K562 (cell line): ENCODE data around the gene BCAR3. TPM values are rescaled to one million over a fixed set of nuclear protein-coding genes. Genes with fewer than 3 reads are reported as not detected.
"Not testable (repeated sequence)": the region's sequence is repeated elsewhere in the genome, so short reads cannot be mapped to it uniquely, and the experiment has no call there.

ENCODE experiments used
- ATAC-seq: fragments of 200-7000 bp; cut with Tn5 transposase; 3 replicates; pipeline ENCODE4 v1.9.1; 2020; ENCODE audit warnings: moderate library complexity
- BruUV-seq: library from RNA; stranded (reverse); fragments of 400-500 nt; replicated peaks from 2 replicates; lab custom pipeline; 2021; lab: Mats Ljungman, UMichigan
- CTCF ChIA-PET: fragments of 300-600 bp; formaldehyde crosslinking; extraction: SDS; loops from one replicate; lab custom pipeline; 2021; ENCODE audit warnings: low intra/inter-chr PET ratio; lab: Yijun Ruan, JAX
- POLR2A ChIA-PET: fragments of 300-600, 350-650 bp; sonication (Branson Sonifier 250); formaldehyde crosslinking; extraction: SDS; loops from one replicate; lab custom pipeline; 2021; ENCODE audit warnings: antibody characterized with exemption, inconsistent platforms; lab: Yijun Ruan, JAX
- DNase-seq, 4 experiments: peaks; one replicate each; pipeline versions ENCODE4 v3.0.0 to v3.0.0-alpha.2; 2011 to 2018; ENCODE audit warnings: low spot score in 3 of 4, mixed read lengths in 3 of 4; ENCODE audit errors: extremely low read depth in 1 of 4
- FAIRE-seq: peaks from 2 replicates; lab custom pipeline; 2011; peaks lifted over from hg19 to GRCh38; lab: Jason Lieb, UNC
- H2AFZ ChIP-seq: 2 replicates; pipeline ENCODE4 v1.6.0; 2011; ENCODE audit warnings: low read depth, low read length, control low read depth, inconsistent platforms
- H3K27ac ChIP-seq: fragments of 200-600 bp; 3 replicates; pipeline ENCODE4 v1.8.0; 2011; ENCODE audit warnings: low read depth, mild to moderate bottlenecking, control low read depth, inconsistent platforms, low read length, moderate library complexity, mixed read lengths; ENCODE audit errors: extremely low read depth
- H3K27me3 ChIP-seq, 2 experiments: fragments of 300-600 bp in 1 of 2; 2 replicates in 1 of 2; 3 replicates in 1 of 2; pipeline versions ENCODE4 v1.6.0 to v1.8.0; 2011; ENCODE audit warnings: inconsistent platforms in 2 of 2, low read length in 2 of 2, mild to moderate bottlenecking in 1 of 2, mixed read lengths in 1 of 2, moderate library complexity in 1 of 2; ENCODE audit not compliant: control insufficient read depth in 2 of 2, insufficient read depth in 2 of 2
- H3K36me3 ChIP-seq: fragments of 300-600 bp; 3 replicates; pipeline ENCODE4 v1.8.0; 2011; ENCODE audit warnings: mild to moderate bottlenecking, low read length, inconsistent platforms; ENCODE audit not compliant: control insufficient read depth, insufficient read depth
- H3K4me1 ChIP-seq, 2 experiments: fragments of 200-600 bp in 1 of 2; replicated peaks in 1 of 2; 2 replicates in 1 of 2; 3 replicates in 1 of 2; pipeline versions ENCODE4 v1.5.1 to v1.8.0; 2011; ENCODE audit warnings: inconsistent platforms in 2 of 2, low read length in 2 of 2, mild to moderate bottlenecking in 1 of 2, mixed read lengths in 1 of 2, moderate library complexity in 1 of 2; ENCODE audit not compliant: control insufficient read depth in 2 of 2, insufficient read depth in 2 of 2
- H3K4me2 ChIP-seq: 2 replicates; pipeline ENCODE4 v1.6.1; 2011; ENCODE audit warnings: low read length, control low read depth, inconsistent platforms, mixed read lengths; ENCODE audit not compliant: insufficient read depth
- H3K4me3 ChIP-seq: fragments of 200-600 bp; sonication (generic), shearing (Covaris generic); 2 replicates; pipeline ENCODE4 v1.5.1; 2016; ENCODE audit warnings: control low read depth, inconsistent platforms
- H3K79me2 ChIP-seq: fragments of 200-600 bp; 3 replicates; pipeline ENCODE4 v1.8.0; 2011; ENCODE audit warnings: low read length, inconsistent platforms; ENCODE audit not compliant: control insufficient read depth, insufficient read depth
- H3K9ac ChIP-seq, 2 experiments: 2 replicates each; pipeline versions ENCODE4 v1.6.0 to v1.6.1; 2011; ENCODE audit warnings: low read depth in 2 of 2, low read length in 2 of 2, control low read depth in 1 of 2, inconsistent platforms in 1 of 2, mild to moderate bottlenecking in 1 of 2, mixed read lengths in 1 of 2; ENCODE audit not compliant: insufficient read depth in 1 of 2
- H3K9me1 ChIP-seq: one replicate; pipeline ENCODE4 v1.6.0; 2011; ENCODE audit warnings: inconsistent platforms, mild to moderate bottlenecking, low read length, moderate library complexity; ENCODE audit not compliant: control insufficient read depth, insufficient read depth
- H3K9me3 ChIP-seq: replicated peaks from 2 replicates; pipeline ENCODE4 v1.5.1; 2011; ENCODE audit warnings: low read depth, low read length, inconsistent platforms; ENCODE audit not compliant: control insufficient read depth, insufficient read depth
- H4K20me1 ChIP-seq: replicated peaks from 2 replicates; pipeline ENCODE4 v1.6.1; 2011; ENCODE audit warnings: low read length, inconsistent platforms, mixed read lengths; ENCODE audit not compliant: control insufficient read depth, insufficient read depth
- BRCA1 ChIP-seq, 2 experiments: fragments of 450-650 bp in 1 of 2; sonication (generic) in 1 of 2; formaldehyde crosslinking in 1 of 2; IDR thresholded peaks; 2 replicates each; pipeline versions ENCODE4 v1.5.0 to v1.6.1; 2017 to 2020; ENCODE audit warnings: mild to moderate bottlenecking in 1 of 2, missing genetic modification reagents in 1 of 2
- DDX20 ChIP-seq: fragments of 450-650 bp; IDR thresholded peaks from 2 replicates; pipeline ENCODE4 v1.6.1; 2016; ENCODE audit warnings: missing genetic modification characterization, low read depth, mild to moderate bottlenecking, missing compliant biosample characterization, moderate library complexity
- ELF2 ChIP-seq: fragments of 250-450 bp; sonication (Bioruptor Pico); IDR thresholded peaks from 2 replicates; pipeline ENCODE4 v1.5.0; 2021; ENCODE audit warnings: mild to moderate bottlenecking
- GABPA ChIP-seq: fragments of 200-800 bp; sonication (Bioruptor generic); conservative IDR thresholded peaks from 2 replicates; pipeline ENCODE4 v1.6.1; 2016; ENCODE audit warnings: low read depth, missing genetic modification characterization, missing compliant biosample characterization
- KDM2B ChIP-seq: fragments of 250-450 bp; sonication (Bioruptor Pico); IDR thresholded peaks from 2 replicates; pipeline ENCODE4 v1.8.0; 2021; ENCODE audit warnings: mild to moderate bottlenecking, moderate library complexity
- KLF1 ChIP-seq: fragments of 450-650 bp; IDR thresholded peaks from 2 replicates; pipeline ENCODE4 v1.6.1; 2016; ENCODE audit warnings: missing genetic modification characterization, missing compliant biosample characterization
- RBM15 ChIP-seq: fragments of 200-400 bp; formaldehyde crosslinking; IDR thresholded peaks from 2 replicates; pipeline ENCODE4 v1.6.1; 2018; ENCODE audit warnings: mild to moderate bottlenecking, low read length, moderate library complexity; ENCODE audit not compliant: insufficient read depth
- SMAD1 ChIP-seq: fragments of 150-350 bp; IDR thresholded peaks from 2 replicates; pipeline ENCODE4 v1.6.1; 2014; ENCODE audit warnings: low read length, low read depth; ENCODE audit not compliant: partially characterized antibody
- STAT5A ChIP-seq: IDR thresholded peaks from 2 replicates; pipeline ENCODE4 v1.6.1; 2012; ENCODE audit warnings: low read length, inconsistent platforms, borderline replicate concordance
- ZBTB7A ChIP-seq: IDR thresholded peaks from 2 replicates; pipeline ENCODE4 v1.6.1; 2011; ENCODE audit warnings: low read depth, mild to moderate bottlenecking, low read length, moderate library complexity, borderline replicate concordance; ENCODE audit not compliant: control insufficient read depth
- ZNF174 ChIP-seq: fragments of 250-450 bp; sonication (Bioruptor Pico); IDR thresholded peaks from 2 replicates; pipeline ENCODE4 v1.4.0; 2020; ENCODE audit warnings: mild to moderate bottlenecking
- ZNF316 ChIP-seq: fragments of 450-650 bp; IDR thresholded peaks from 2 replicates; pipeline ENCODE4 v1.6.1; 2016
- ZNF75A ChIP-seq: fragments of 450-650 bp; formaldehyde crosslinking; IDR thresholded peaks from 2 replicates; pipeline ENCODE4 v1.4.0; 2020; ENCODE audit warnings: mild to moderate bottlenecking
- WGBS: fragments of 100-300 bp; shearing (Covaris generic); methylation state at CpG from one replicate; pipeline ENCODE4 v1.1.6; 2016; ENCODE audit warnings: low coverage, mixed read lengths; ENCODE audit not compliant: insufficient coverage; ENCODE audit errors: missing lambda C conversion rate; 5-methylcytosine and 5-hydroxymethylcytosine counted together
- in situ Hi-C: fragments of 300-500 bp; cut with MboI; formaldehyde crosslinking; loops from 4 replicates; pipeline ENCODE4 v1.15.0; 2018; ENCODE audit warnings: inconsistent platforms, mixed read lengths
- intact Hi-C: fragments of 100-400 bp; cut with micrococcal nuclease; formaldehyde crosslinking; loops from 2 replicates; pipeline ENCODE4 v1.14.2; 2022
- polyA plus RNA-seq, 8 experiments: library from polyadenylated mRNA; depleted of rRNA in 4 of 8; stranded (reverse) in 5 of 8; unstranded in 3 of 8; fragments of >200 nt; fragmentation: Nextera tagmentation in 2 of 8; fragmentation: Illumina TruSeq in 1 of 8; extraction: Ambion mirVana in 2 of 8; extraction: Trizol in 1 of 8; gene quantifications; 2 replicates each; pipeline versions ENCODE4 v1.2.1 to v1.2.3, GENCODE V29; 2011 to 2014; ENCODE audit warnings: inconsistent platforms in 1 of 8, missing spikeins in 1 of 8
- total RNA-seq, 7 experiments: library from RNA; depleted of rRNA in 6 of 7; stranded (reverse); fragments of >200 nt in 6 of 7; fragmentation: Illumina TruSeq in 2 of 7; extraction: Trizol in 2 of 7; gene quantifications; 2 replicates each; pipeline versions ENCODE4 v1.2.1 to v1.2.3, GENCODE V29; 2011 to 2021; ENCODE audit warnings: low replicate concordance in 1 of 7
- TF ChIP-seq, protein P1 (sequence below): fragments of 250-450 bp; sonication (Bioruptor Pico); IDR thresholded peaks from 2 replicates; pipeline ENCODE4 v1.5.0; 2021
- TF ChIP-seq, protein P2 (sequence below): sonication (generic); formaldehyde crosslinking; IDR thresholded peaks from 2 replicates; pipeline ENCODE4 v1.8.1; 2023; ENCODE audit warnings: mild to moderate bottlenecking, missing genetic modification reagents, moderate library complexity

BCAR3 gene
- total and polyA plus RNA-seq, 9 of the 15 experiments (the other 6 are each of a cell fraction or from before 2014, with no cell fraction given): 1.8 to 6.3 (median 3.8) TPM

DNA sequence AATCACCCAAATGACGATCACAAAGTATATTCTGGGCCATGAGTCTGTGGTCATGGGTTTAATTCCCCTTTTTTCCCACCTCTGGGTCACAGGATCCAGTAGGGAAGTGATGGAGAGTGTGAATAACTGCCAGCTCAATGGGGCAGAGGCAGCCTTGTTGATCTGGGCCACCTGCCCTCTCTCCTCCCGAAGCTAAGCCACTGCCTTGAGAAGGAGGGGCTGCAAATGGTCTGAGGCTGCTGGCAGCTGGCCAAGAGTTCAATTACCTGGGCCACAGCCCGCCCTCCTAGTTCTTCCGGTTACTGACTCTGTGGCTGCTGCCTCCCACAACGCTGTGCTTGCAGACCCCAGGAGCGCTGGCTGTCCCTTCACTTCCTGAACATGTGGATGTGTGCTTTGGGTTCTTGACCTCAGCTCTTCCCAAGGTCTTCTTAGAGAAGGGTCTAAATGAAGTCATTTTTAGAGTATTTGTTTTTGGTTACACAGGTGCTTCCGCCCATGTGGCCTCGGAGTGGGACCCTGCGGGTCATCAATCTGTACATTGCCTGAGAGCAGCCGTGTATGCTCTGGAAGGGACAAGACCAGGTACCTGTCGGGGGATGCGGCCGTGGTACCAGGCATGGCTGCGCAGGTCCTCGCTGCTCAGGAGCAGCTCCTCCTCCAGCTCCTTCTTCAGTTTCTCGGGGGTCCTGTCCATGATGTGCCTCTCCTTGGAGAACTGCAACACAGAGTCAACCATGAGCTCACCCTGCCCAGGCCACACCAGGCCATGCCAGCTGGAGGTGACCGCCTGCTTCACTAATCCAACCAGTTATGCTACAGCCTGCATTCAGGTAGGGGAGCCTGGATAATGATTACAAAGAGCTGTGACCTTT lies 89.7 kb downstream of the BCAR3 start (continued):
- TF ChIP-seq RBM15 (no peak), GABPA (tag) (0 out of 2 replicates have a peak, but pooled peaks have one; percentile 15), KDM2B (CRISPR knock-in tag) (no peak), ZNF174 (no peak), ZBTB7A (peak; percentile 32; the same call in 1 of the 2 replicates), BRCA1 (IDR thresholded peaks at IDR 0.05) (no peak), BRCA1 (CRISPR knock-in tag; IDR thresholded peaks at IDR 0.05) (no peak), STAT5A (no peak), ELF2 (CRISPR knock-in tag) (no peak), ZNF316 (no peak), ZNF75A (CRISPR knock-in tag) (no peak), SMAD1 (no peak), DDX20 (tag) (no peak), KLF1 (tag) (no peak)
- TF ChIP-seq, protein P1, sequence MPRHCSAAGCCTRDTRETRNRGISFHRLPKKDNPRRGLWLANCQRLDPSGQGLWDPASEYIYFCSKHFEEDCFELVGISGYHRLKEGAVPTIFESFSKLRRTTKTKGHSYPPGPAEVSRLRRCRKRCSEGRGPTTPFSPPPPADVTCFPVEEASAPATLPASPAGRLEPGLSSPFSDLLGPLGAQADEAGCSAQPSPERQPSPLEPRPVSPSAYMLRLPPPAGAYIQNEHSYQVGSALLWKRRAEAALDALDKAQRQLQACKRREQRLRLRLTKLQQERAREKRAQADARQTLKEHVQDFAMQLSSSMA (CRISPR knock-in tag): no peak
- TF ChIP-seq, protein P2, sequence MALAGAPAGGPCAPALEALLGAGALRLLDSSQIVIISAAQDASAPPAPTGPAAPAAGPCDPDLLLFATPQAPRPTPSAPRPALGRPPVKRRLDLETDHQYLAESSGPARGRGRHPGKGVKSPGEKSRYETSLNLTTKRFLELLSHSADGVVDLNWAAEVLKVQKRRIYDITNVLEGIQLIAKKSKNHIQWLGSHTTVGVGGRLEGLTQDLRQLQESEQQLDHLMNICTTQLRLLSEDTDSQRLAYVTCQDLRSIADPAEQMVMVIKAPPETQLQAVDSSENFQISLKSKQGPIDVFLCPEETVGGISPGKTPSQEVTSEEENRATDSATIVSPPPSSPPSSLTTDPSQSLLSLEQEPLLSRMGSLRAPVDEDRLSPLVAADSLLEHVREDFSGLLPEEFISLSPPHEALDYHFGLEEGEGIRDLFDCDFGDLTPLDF (CRISPR knock-in tag): no peak

DNA sequence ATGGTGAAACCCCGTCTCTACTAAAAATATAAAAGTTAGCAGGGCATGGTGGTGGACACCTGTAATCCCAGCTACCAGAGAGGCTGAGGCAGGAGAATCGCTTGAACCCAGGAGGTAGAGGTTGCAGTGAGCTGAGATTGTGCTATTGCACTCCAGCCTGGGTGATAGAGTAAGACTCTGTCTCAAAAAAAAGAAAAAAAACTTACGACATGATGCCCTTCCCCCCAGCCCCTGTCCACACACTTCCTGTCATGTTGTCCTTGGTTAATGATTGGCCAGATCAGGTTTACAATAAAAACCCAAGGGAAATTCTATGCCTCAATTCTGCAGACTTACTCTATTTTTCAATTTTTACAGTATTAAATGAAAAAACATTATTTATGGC lies 90.4 kb downstream of the BCAR3 start:
- H3K36me3 ChIP-seq, H4K20me1 ChIP-seq, H3K4me2 ChIP-seq, H3K27ac ChIP-seq, intact Hi-C loops, H3K9ac ChIP-seq, BruUV-seq, H3K9me3 ChIP-seq, DNase-seq, H3K79me2 ChIP-seq, H3K4me3 ChIP-seq, H3K9me1 ChIP-seq, CTCF ChIA-PET, in situ Hi-C loops, ATAC-seq, H3K27me3 ChIP-seq, H3K4me1 ChIP-seq, FAIRE-seq: not testable (repeated sequence)
- POLR2A ChIA-PET: interaction anchor here (0.9 kb wide), 1 partner anchor 24 kb away, joined by 3 read pairs; no protein-coding TSS in a partner anchor
- peak overlapping the region; percentile 70; the same call in 1 of the 2 replicates for H2AFZ ChIP-seq
- WGBS: 48% methylated on average over 2 of the region's 3 CpGs
